Cardiac fibroblast (primary cell): ENCODE data around the gene ZBTB17.

Source experiments
- DNase-seq, 2 donors: peaks; one replicate each; pipeline versions ENCODE4 v3.0.0 to v3.0.0-alpha.2; 2010; ENCODE audit warnings: low read depth in 2 of 2
- H3K4me3 ChIP-seq, 2 donors: replicated peaks in 1 of 2; 1 replicate in 1 of 2; 2 replicates in 1 of 2; pipeline ENCODE4 v1.5.1; 2011; ENCODE audit warnings: low read depth in 2 of 2, low read length in 2 of 2, mild to moderate bottlenecking in 2 of 2, moderate library complexity in 1 of 2
- CTCF ChIP-seq: IDR thresholded peaks from one replicate; pipeline ENCODE4 v1.5.1; 2011; ENCODE audit warnings: low read depth, mild to moderate bottlenecking, low read length, inconsistent platforms

Gene ZBTB17

GRCh38 chr1:15998929-15999328, 23.0 kb upstream of the ZBTB17 start:
- no peak overlapping the region for H3K4me3 ChIP-seq
- DNase-seq, result no peak
- TF ChIP-seq CTCF, result no peak

- H3K4me3 ChIP-seq, result no peak overlapping the region
- DNase-seq, result no peak
- no peak for TF ChIP-seq CTCF
Observed at GRCh38 chr1:15997637-15998280, 21.9 kb upstream of the ZBTB17 start.

GRCh38 chr1:15997076-15997585, 21.2 kb upstream of the ZBTB17 start:
- DNase-seq, result no peak
- H3K4me3 ChIP-seq, result no peak overlapping the region
- no peak for TF ChIP-seq CTCF

GRCh38 chr1:15994590-15995351, 18.9 kb upstream of the ZBTB17 start:
- peak; percentile 75 to 82 for DNase-seq
- H3K4me3 ChIP-seq, result no peak overlapping the region
- peak; percentile 96 for TF ChIP-seq CTCF

GRCh38 chr1:15994081-15994480, 18.2 kb upstream of the ZBTB17 start:
- no peak for DNase-seq
- TF ChIP-seq CTCF, result no peak
- no peak overlapping the region for H3K4me3 ChIP-seq

GRCh38 chr1:15993666-15994065, 17.8 kb upstream of the ZBTB17 start:
- no peak for DNase-seq
- H3K4me3 ChIP-seq, result no peak overlapping the region
- TF ChIP-seq CTCF, result no peak
